Muscle of arm (tissue), 12 donors: ENCODE results near the gene AGBL4. TPM values are rescaled to one million over a fixed set of nuclear protein-coding genes. Genes with fewer than 3 reads are reported as not detected.

ENCODE experiments used
- DNase-seq: peaks from one replicate; pipeline ENCODE4 v3.0.0-alpha.2; 2013
- polyA plus RNA-seq, 12 donors: library from polyadenylated mRNA; unstranded; fragments of 120-200 nt; gene quantifications; one replicate each; pipeline ENCODE4 v1.2.1, GENCODE V29; 2013; ENCODE audit not compliant: insufficient read length in 12 of 12

Gene AGBL4
- polyA plus RNA-seq, 12 donors: 0.12 to 0.72 (median 0.21) TPM; not detected in 2

- DNase-seq: no peak
Measured at GRCh38 chr1:49723662-49724061, 300.1 kb downstream of the AGBL4 start.

- DNase-seq: no peak
Measured at GRCh38 chr1:49694251-49694827, 329.4 kb downstream of the AGBL4 start.

- DNase-seq: no peak
Measured at GRCh38 chr1:49686107-49686506, 337.6 kb downstream of the AGBL4 start.

GRCh38 chr1:49677706-49678105, 346.0 kb downstream of the AGBL4 start:
- no peak for DNase-seq

- DNase-seq: no peak
Measured at GRCh38 chr1:49651136-49651535, 372.6 kb downstream of the AGBL4 start.

GRCh38 chr1:49630156-49630555, 393.6 kb downstream of the AGBL4 start:
- no peak for DNase-seq

GRCh38 chr1:49627781-49628180, 396.0 kb downstream of the AGBL4 start:
- DNase-seq: no peak

GRCh38 chr1:49626472-49626871, 397.3 kb downstream of the AGBL4 start:
- no peak for DNase-seq

GRCh38 chr1:49622877-49623276, 400.9 kb downstream of the AGBL4 start:
- no peak for DNase-seq

GRCh38 chr1:49606082-49606481, 417.7 kb downstream of the AGBL4 start:
- no peak for DNase-seq

GRCh38 chr1:49597436-49597835, 426.3 kb downstream of the AGBL4 start:
- no peak for DNase-seq

GRCh38 chr1:49576327-49576901, 447.3 kb downstream of the AGBL4 start:
- DNase-seq: no peak

GRCh38 chr1:49556676-49557234, 467.0 kb downstream of the AGBL4 start:
- DNase-seq: no peak

- no peak for DNase-seq
Measured at GRCh38 chr1:49552101-49552500, 471.7 kb downstream of the AGBL4 start.

- no peak for DNase-seq
Measured at GRCh38 chr1:49544615-49545014, 479.1 kb downstream of the AGBL4 start.

GRCh38 chr1:49541096-49541752, 482.5 kb downstream of the AGBL4 start:
- no peak for DNase-seq

GRCh38 chr1:49527606-49528305, 496.0 kb downstream of the AGBL4 start:
- DNase-seq: no peak

- DNase-seq: no peak
Measured at GRCh38 chr1:49526672-49527071, 497.1 kb downstream of the AGBL4 start.

GRCh38 chr1:49523764-49524163, 500.0 kb downstream of the AGBL4 start:
- DNase-seq: no peak

- DNase-seq: no peak
Measured at GRCh38 chr1:49466961-49467360, 556.8 kb downstream of the AGBL4 start.

- no peak for DNase-seq
Measured at GRCh38 chr1:49465486-49466185, 558.1 kb downstream of the AGBL4 start.

- DNase-seq: no peak
Measured at GRCh38 chr1:49448200-49448599, 575.6 kb downstream of the AGBL4 start.
